A549 treated with AZD2906 at 1 μM for 4 hours (cell line): ENCODE results near the gene NXT1. TPM values are rescaled to one million over a fixed set of nuclear protein-coding genes. Genes with fewer than 3 reads are reported as not detected.

Source experiments
- total RNA-seq: library from RNA; stranded (reverse); fragments of 200-300 nt; extraction: Qiagen RNA extraction; gene quantifications from 5 replicates; pipeline ENCODE4 v1.2.3, GENCODE V29; 2022

NXT1 gene
- 53.6 to 74.5 TPM (median 69.4 TPM) in 5 replicates for total RNA-seq

DNA sequence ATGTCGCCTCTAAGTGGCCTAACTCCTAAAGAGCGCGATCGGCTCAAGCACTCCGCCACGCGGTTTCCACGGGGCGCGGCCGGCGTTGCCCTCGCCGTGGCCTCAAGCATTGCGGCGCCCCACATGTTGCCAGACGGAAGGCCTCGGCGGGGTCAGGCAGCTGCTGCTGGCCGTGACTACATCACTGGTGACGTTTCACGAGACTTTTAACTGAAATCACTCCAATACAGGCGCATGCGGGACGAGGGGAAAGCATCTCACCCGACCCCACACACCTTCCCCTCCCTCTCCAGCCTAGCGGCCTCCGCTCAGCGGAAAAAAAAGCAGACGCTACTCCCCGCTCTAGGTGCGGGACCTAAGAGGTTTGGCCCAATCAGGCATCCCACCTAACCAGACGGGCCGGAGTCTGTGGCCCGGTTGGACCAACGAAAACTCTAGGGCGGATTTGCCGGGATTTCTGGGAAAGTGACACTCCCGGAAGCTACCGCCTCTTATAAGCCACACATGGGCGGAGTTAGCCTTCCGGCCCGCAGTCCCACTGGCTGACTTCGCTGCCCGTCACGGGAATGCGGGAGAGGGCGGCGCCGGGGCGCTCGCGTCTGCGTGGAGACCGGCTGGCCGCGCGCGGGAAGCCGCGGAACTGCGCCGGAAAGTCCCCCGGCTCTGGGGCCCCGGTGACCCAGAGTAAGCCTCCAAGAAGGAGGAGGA, at the start of gene NXT1:
Gene NXT1 (plus strand): TSS at position 596 of the 708 bp plus-strand sequence. CDS start 3,251 bp downstream, outside the sequence.

DNA sequence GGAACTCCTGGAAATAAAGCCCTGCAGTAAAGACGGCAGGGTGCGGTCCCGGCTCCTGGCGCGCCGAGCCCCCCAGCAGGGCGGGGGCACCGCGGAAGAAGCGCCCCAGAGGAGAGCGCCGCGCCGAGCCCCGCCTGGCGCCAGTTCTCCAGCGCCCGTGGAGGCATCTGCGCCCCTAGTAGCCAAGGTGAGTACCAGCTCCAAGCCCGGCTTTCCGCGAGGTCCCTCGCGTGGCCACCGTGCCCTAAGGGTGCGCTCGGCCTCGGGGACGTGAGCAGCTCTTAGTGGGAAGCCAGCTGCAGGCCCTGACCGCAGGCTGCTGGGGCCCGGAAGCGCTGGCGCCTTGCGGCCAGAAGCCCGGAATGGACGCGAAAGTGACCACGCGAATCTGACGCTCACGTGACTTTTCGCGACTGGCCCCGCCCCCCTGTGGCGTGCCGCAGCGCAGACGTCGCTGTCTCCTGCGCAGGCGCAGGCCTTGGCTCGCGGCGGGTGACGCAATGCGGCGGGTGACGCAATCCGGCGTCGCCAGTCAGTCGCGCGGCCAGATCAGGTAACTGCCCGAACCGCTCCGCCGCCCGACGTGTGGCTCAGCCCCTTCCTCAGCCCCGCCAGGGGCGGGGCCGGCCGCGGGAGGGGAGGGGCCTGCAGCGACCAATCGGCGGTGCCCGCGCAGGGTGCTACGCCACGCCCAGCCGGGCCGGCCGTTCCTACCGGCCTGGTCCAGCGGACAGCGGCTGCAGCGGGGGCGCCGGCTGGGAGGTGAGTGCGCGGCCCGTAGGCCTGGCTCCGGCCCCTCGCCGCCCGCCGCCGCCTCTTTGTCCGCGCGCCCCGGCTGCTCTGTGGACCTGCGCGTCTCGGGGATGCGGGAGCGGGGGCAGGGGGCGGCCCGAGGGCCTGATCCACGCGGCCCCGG, 11.1 kb downstream of the NXT1 start, which contains the start of gene GZF1:
Gene GZF1 (plus strand): TSS at position 707 of the 916 bp plus-strand sequence. CDS start 2,202 bp downstream, outside the sequence.

Other genes with a start within 250 kb of the NXT1 start
- gene GZF1, start 11.4 kb downstream of the NXT1 start, total RNA-seq = 9.8 to 12.1 TPM (median 10.5 TPM) in 5 replicates
- 2.6 to 3.7 TPM (median 3.5 TPM) in 5 replicates for gene NAPB, start 70.7 kb downstream of the NXT1 start, total RNA-seq
- gene CSTL1, start 88.9 kb downstream of the NXT1 start, total RNA-seq = not detected in 5 replicates
- not detected in 5 replicates for gene CST11, start 102.1 kb downstream of the NXT1 start, total RNA-seq
- gene CST8, start 140.3 kb downstream of the NXT1 start, total RNA-seq = not detected in 5 replicates
- gene CST9L, start 217.7 kb downstream of the NXT1 start, total RNA-seq = not detected in 5 replicates